H1 (cell line): Measurements from ENCODE around the gene CHCHD3. TPM values are rescaled to one million over a fixed set of nuclear protein-coding genes. Genes with fewer than 3 reads are reported as not detected.

ENCODE experiments used
- BCL11A ChIP-seq, 2 experiments: IDR thresholded peaks; one replicate each; pipeline ENCODE4 v1.6.1; 2011; ENCODE audit warnings: low read depth in 2 of 2, low read length in 2 of 2, mild to moderate bottlenecking in 2 of 2
- SP2 ChIP-seq: IDR thresholded peaks from 2 replicates; pipeline ENCODE4 v1.6.1; 2012; ENCODE audit warnings: mild to moderate bottlenecking, low read length, inconsistent platforms
- SP4 ChIP-seq: IDR thresholded peaks from 2 replicates; pipeline ENCODE4 v1.6.1; 2012; ENCODE audit warnings: low read length, inconsistent platforms
- polyA plus RNA-seq, 7 experiments: library from polyadenylated mRNA; depleted of rRNA in 3 of 7; stranded (reverse) in 5 of 7; unstranded in 2 of 7; fragments of >200 nt in 5 of 7; fragments of 200-250 nt in 2 of 7; gene quantifications; 1 replicate in 5 of 7; 2 replicates in 1 of 7; 4 replicates in 1 of 7; pipeline versions ENCODE4 v1.2.1 to v1.2.3, GENCODE V29; 2011 to 2013; ENCODE audit warnings: missing spikeins in 2 of 7, mixed read lengths in 2 of 7
- total RNA-seq: library from RNA; stranded (reverse); fragmentation: NEBNext Ultra II Directional; extraction: Animal tissue kit (Norgen Biotek cat#: 25700); gene quantifications from 2 replicates; pipeline ENCODE4 v1.2.1, GENCODE V29; 2021
- TF ChIP-seq, protein P1 (sequence below): fragments of 300-600 bp; sonication (generic); IDR thresholded peaks from 2 replicates; pipeline ENCODE4 v1.7.1; 2012; ENCODE audit warnings: low read length, moderate library complexity, mild to moderate bottlenecking, inconsistent platforms; ENCODE audit not compliant: insufficient replicate concordance

The CHCHD3 gene
- total and polyA plus RNA-seq, 2 of the 8 experiments (the other 6 are each of a cell fraction or from before 2014, with no cell fraction given): 42.9 to 137 TPM

DNA sequence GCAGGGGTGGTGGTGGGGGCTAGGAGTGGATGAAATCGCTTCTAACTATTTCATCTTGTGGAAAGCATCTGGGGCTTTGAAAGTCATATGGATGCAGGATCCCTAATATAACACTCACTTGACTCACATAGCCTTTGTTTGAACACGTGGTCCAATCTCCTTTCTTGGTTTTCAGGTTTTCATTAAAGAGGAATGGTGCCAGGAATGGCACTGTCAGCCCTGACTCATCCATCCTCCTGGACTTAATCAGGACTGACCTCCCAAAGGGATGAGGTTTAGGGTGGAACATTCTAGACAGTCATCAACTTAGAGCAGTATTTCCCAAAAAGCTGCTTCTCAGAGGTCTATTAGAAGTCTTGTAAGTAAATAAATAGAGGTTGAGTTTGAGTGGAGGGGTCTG is 343.6 kb downstream of the CHCHD3 start (continued):
- TF ChIP-seq, protein P1, sequence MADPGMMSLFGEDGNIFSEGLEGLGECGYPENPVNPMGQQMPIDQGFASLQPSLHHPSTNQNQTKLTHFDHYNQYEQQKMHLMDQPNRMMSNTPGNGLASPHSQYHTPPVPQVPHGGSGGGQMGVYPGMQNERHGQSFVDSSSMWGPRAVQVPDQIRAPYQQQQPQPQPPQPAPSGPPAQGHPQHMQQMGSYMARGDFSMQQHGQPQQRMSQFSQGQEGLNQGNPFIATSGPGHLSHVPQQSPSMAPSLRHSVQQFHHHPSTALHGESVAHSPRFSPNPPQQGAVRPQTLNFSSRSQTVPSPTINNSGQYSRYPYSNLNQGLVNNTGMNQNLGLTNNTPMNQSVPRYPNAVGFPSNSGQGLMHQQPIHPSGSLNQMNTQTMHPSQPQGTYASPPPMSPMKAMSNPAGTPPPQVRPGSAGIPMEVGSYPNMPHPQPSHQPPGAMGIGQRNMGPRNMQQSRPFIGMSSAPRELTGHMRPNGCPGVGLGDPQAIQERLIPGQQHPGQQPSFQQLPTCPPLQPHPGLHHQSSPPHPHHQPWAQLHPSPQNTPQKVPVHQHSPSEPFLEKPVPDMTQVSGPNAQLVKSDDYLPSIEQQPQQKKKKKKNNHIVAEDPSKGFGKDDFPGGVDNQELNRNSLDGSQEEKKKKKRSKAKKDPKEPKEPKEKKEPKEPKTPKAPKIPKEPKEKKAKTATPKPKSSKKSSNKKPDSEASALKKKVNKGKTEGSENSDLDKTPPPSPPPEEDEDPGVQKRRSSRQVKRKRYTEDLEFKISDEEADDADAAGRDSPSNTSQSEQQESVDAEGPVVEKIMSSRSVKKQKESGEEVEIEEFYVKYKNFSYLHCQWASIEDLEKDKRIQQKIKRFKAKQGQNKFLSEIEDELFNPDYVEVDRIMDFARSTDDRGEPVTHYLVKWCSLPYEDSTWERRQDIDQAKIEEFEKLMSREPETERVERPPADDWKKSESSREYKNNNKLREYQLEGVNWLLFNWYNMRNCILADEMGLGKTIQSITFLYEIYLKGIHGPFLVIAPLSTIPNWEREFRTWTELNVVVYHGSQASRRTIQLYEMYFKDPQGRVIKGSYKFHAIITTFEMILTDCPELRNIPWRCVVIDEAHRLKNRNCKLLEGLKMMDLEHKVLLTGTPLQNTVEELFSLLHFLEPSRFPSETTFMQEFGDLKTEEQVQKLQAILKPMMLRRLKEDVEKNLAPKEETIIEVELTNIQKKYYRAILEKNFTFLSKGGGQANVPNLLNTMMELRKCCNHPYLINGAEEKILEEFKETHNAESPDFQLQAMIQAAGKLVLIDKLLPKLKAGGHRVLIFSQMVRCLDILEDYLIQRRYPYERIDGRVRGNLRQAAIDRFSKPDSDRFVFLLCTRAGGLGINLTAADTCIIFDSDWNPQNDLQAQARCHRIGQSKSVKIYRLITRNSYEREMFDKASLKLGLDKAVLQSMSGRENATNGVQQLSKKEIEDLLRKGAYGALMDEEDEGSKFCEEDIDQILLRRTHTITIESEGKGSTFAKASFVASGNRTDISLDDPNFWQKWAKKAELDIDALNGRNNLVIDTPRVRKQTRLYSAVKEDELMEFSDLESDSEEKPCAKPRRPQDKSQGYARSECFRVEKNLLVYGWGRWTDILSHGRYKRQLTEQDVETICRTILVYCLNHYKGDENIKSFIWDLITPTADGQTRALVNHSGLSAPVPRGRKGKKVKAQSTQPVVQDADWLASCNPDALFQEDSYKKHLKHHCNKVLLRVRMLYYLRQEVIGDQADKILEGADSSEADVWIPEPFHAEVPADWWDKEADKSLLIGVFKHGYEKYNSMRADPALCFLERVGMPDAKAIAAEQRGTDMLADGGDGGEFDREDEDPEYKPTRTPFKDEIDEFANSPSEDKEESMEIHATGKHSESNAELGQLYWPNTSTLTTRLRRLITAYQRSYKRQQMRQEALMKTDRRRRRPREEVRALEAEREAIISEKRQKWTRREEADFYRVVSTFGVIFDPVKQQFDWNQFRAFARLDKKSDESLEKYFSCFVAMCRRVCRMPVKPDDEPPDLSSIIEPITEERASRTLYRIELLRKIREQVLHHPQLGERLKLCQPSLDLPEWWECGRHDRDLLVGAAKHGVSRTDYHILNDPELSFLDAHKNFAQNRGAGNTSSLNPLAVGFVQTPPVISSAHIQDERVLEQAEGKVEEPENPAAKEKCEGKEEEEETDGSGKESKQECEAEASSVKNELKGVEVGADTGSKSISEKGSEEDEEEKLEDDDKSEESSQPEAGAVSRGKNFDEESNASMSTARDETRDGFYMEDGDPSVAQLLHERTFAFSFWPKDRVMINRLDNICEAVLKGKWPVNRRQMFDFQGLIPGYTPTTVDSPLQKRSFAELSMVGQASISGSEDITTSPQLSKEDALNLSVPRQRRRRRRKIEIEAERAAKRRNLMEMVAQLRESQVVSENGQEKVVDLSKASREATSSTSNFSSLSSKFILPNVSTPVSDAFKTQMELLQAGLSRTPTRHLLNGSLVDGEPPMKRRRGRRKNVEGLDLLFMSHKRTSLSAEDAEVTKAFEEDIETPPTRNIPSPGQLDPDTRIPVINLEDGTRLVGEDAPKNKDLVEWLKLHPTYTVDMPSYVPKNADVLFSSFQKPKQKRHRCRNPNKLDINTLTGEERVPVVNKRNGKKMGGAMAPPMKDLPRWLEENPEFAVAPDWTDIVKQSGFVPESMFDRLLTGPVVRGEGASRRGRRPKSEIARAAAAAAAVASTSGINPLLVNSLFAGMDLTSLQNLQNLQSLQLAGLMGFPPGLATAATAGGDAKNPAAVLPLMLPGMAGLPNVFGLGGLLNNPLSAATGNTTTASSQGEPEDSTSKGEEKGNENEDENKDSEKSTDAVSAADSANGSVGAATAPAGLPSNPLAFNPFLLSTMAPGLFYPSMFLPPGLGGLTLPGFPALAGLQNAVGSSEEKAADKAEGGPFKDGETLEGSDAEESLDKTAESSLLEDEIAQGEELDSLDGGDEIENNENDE: no peak
- TF ChIP-seq BCL11A (IDR thresholded peaks at IDR 0.05; ENCODE audit: low read depth in 2 of 2, low read length in 2 of 2) (no peak), SP2 (no peak), SP4 (no peak)
- TF ChIP-seq, all 59 proteins: peak for 0
